Upper lobe of left lung (tissue), 6 donors: ENCODE measurements around the gene FCRL6. TPM values are rescaled to one million over a fixed set of nuclear protein-coding genes. Genes with fewer than 3 reads are reported as not detected.

ENCODE experiments used
- ATAC-seq, 2 donors: fragments of 200-7000 bp; cut with Tn5 transposase; one replicate each; pipeline ENCODE4 v1.9.1; 2022; ENCODE audit warnings: mild to moderate bottlenecking in 2 of 2, moderate library complexity in 2 of 2; ENCODE audit not compliant: low FRiP score in 2 of 2
- DNase-seq, 2 donors: peaks; one replicate each; pipeline ENCODE4 v3.0.0-alpha.2; 2019 to 2020
- H3K27ac ChIP-seq, 4 donors: fragments of 200-600 bp; sonication (generic); one replicate each; pipeline ENCODE4 v1.5.1; 2016 to 2019
- H3K27me3 ChIP-seq, 4 donors: fragments of 200-600 bp; sonication (generic); one replicate each; pipeline ENCODE4 v1.5.1; 2017 to 2019
- H3K36me3 ChIP-seq, 4 donors: fragments of 200-600 bp; sonication (generic); one replicate each; pipeline ENCODE4 v1.5.1; 2016 to 2019
- H3K4me1 ChIP-seq, 4 donors: fragments of 200-600 bp; sonication (generic); one replicate each; pipeline ENCODE4 v1.5.1; 2018 to 2019
- H3K4me3 ChIP-seq, 4 donors: fragments of 200-600 bp; sonication (generic); one replicate each; pipeline ENCODE4 v1.5.1; 2017 to 2019; ENCODE audit warnings: mild to moderate bottlenecking in 2 of 4, moderate library complexity in 1 of 4
- H3K9me3 ChIP-seq, 4 donors: fragments of 200-600 bp; sonication (generic); one replicate each; pipeline ENCODE4 v1.5.1; 2018 to 2019
- EP300 ChIP-seq, 4 donors: sonication (generic); formaldehyde crosslinking; IDR thresholded peaks; one replicate each; pipeline ENCODE4 v1.5.1; 2017; ENCODE audit warnings: antibody characterized with exemption in 4 of 4, control low read depth in 2 of 4
- POLR2A ChIP-seq, 4 donors: fragments of 450-650 bp; IDR thresholded peaks; one replicate each; pipeline ENCODE4 v1.5.1; 2016 to 2017; ENCODE audit warnings: antibody characterized with exemption in 4 of 4, mild to moderate bottlenecking in 2 of 4
- POLR2AphosphoS5 ChIP-seq, 2 donors: sonication (generic); formaldehyde crosslinking; IDR thresholded peaks; one replicate each; pipeline ENCODE4 v1.5.1; 2017; ENCODE audit warnings: antibody characterized with exemption in 2 of 2
- WGBS, 2 donors: methylation state at CpG; one replicate each; pipeline ENCODE4 v1.1.5; 2017 to 2018; 5-methylcytosine and 5-hydroxymethylcytosine counted together
- total RNA-seq, 6 donors: library from RNA; depleted of rRNA in 4 of 6; stranded (reverse); fragments of >200 nt in 4 of 6; gene quantifications; one replicate each; pipeline versions ENCODE4 v1.1.0 to v1.2.1, GENCODE V29; 2016 to 2021
- TF ChIP-seq, protein P1 (sequence below), 6 experiments: fragments of 450-650 bp in 4 of 6; fragments of 200-600 bp in 2 of 6; sonication (generic) in 2 of 6; IDR thresholded peaks; one replicate each; pipeline ENCODE4 v1.5.1; 2016 to 2019; ENCODE audit warnings: antibody characterized with exemption in 6 of 6
- donor health status: DM: no; HTN: no; CAD: no; lungs with moderate emphysema.
- donor health status: DM: no; HTN: yes; CAD: no; lungs with severe emphysema.

FCRL6 gene
- total RNA-seq, 6 donors from 2014 or later: 1.8 to 5.2 (median 3.0) TPM

DNA sequence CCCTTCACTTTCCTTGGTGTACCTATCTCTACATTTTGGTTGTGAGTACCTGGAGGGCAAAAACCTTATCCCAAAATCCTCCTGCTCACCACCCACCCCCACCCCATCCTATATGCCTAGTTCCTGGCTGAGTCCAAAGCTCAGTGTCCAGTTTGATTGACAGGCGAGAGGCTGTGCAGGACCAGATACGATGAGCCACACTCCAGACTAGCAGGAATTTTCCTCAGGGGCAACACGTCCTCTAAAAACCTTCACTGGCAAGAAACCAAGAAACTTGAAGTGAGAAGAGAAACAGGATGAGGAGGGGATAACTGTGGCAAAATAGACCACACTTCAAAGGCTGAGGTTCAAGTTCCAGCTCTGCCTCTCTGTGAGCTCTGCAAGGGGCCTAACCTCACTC, 23.4 kb downstream of the FCRL6 start:
- H3K4me1 ChIP-seq: peaks cover 7 to 36% (median 23%) of the 10 kb centered on the region in 4 donors

DNA sequence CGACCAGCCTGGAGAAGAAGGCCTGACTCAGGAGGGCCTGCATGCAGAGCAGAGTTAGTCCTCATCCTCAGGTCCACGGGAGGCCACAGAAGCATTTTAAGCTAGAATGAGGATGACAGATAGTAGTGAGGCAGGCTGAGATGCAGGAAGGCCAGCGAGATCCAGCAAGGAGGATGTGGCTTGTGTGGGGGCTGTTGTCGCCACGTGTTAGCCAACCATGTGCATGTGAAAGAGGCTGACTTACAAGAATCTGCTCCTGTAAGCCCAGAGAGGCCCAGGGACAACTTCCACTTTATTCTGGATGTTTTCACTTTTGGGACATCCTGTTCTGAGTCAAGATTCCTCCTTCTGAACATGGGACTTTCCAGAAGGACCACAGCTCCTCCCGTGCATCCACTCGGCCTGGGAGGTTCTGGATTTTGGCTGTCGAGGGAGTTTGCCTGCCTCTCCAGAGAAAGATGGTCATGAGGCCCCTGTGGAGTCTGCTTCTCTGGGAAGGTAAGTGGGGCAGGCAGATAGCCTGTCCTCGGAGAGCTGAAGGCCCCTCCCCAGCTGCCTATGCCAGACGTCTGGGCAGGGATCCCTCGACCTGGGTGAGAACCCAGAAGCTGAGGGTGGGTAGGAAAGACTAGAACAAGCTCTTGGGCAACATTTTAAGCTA, 24.4 kb downstream of the FCRL6 start, which contains the start of gene SLAMF8:
TSS of gene SLAMF8 (plus strand) at position 433 of the 661 bp plus-strand sequence. CDS start at position 459, 26 bp downstream.
- peak within 1 kb of the TSS in 3 of 4 donors; percentile 8 to 37 (median 30) for H3K4me3 ChIP-seq
- H3K27ac ChIP-seq: peak within 1 kb of the TSS in 3 of 4 donors; percentile 51 to 70 (median 66)
- no peaks in the 10 kb centered on the region for H3K9me3 ChIP-seq

More for the DNA sequence above, 23.4 kb downstream of the FCRL6 start:
- Histone ChIP-seq H3K9me3 (no peaks in the 10 kb centered on the region), H3K27me3 (no peaks in the 10 kb centered on the region), H3K4me3 (no peak overlapping the region), H3K36me3 (no peaks in the 10 kb centered on the region), H3K27ac (no peak overlapping the region)
- TF ChIP-seq EP300 (IDR thresholded peaks at IDR 0.05): no peak
- no peak for TF ChIP-seq POLR2AphosphoS5 (IDR thresholded peaks at IDR 0.05)
- TF ChIP-seq POLR2A (IDR thresholded peaks at IDR 0.05): no peak
- TF ChIP-seq, protein P1, sequence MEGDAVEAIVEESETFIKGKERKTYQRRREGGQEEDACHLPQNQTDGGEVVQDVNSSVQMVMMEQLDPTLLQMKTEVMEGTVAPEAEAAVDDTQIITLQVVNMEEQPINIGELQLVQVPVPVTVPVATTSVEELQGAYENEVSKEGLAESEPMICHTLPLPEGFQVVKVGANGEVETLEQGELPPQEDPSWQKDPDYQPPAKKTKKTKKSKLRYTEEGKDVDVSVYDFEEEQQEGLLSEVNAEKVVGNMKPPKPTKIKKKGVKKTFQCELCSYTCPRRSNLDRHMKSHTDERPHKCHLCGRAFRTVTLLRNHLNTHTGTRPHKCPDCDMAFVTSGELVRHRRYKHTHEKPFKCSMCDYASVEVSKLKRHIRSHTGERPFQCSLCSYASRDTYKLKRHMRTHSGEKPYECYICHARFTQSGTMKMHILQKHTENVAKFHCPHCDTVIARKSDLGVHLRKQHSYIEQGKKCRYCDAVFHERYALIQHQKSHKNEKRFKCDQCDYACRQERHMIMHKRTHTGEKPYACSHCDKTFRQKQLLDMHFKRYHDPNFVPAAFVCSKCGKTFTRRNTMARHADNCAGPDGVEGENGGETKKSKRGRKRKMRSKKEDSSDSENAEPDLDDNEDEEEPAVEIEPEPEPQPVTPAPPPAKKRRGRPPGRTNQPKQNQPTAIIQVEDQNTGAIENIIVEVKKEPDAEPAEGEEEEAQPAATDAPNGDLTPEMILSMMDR (IDR thresholded peaks at IDR 0.05): no peak
- 45 to 59% methylated on average over 3 of the region's 3 CpGs for WGBS, 2 donors
- ATAC-seq (no peak), DNase-seq (no peak)

DNA sequence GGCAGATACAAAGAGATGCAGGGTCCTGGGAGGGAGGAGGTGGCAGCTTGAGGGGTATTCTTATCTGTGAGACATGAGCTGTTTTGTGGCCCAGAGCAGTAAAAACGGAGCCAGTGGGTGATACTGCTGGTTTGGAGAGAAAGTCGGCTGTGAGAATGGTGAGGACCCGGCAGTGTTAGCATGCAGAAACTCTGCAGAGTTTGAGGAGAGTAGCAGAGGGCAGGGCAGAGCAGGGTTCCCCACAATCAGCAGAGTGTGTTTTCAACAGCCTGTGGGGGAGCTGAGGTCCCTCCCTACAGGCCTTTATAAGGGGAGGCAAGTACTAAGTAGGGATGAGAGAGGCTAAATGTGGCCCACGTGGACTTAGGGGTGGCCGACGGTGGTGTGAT, 24.9 kb downstream of the FCRL6 start:
- H3K4me1 ChIP-seq: peaks cover 7 to 36% (median 23%) of the 10 kb centered on the region in 4 donors
- H3K27ac ChIP-seq: peak overlapping the region in 3 of 4 donors; percentile 51 to 70 (median 66)
- H3K9me3 ChIP-seq: no peaks in the 10 kb centered on the region
- no peak for ATAC-seq
- WGBS, 2 donors: 84 to 89% methylated on average over 6 of the region's 6 CpGs
- no peak for DNase-seq
- TF ChIP-seq, protein P1 (IDR thresholded peaks at IDR 0.05): no peak
- TF ChIP-seq EP300 (IDR thresholded peaks at IDR 0.05): no peak
- TF ChIP-seq POLR2A (IDR thresholded peaks at IDR 0.05): no peak
- TF ChIP-seq POLR2AphosphoS5 (IDR thresholded peaks at IDR 0.05): no peak
- H3K4me3 ChIP-seq: peak overlapping the region in 3 of 4 donors; percentile 8 to 37 (median 30)
- H3K27me3 ChIP-seq: no peaks in the 10 kb centered on the region
- H3K36me3 ChIP-seq: no peaks in the 10 kb centered on the region

More for the DNA sequence above, 24.4 kb downstream of the FCRL6 start, which contains the start of gene SLAMF8:
- DNase-seq (peak in 1 of 2 donors; percentile 76), ATAC-seq (peak in 1 of 2 donors; percentile 66)
- H3K4me1 ChIP-seq: peaks cover 7 to 36% (median 23%) of the 10 kb centered on the region in 4 donors
- H3K27me3 ChIP-seq: no peaks in the 10 kb centered on the region
- 49 to 65% methylated on average over 11 of the region's 11 CpGs for WGBS, 2 donors
- TF ChIP-seq POLR2AphosphoS5 (IDR thresholded peaks at IDR 0.05) (peak in 1 of 2 donors; percentile 33), POLR2A (IDR thresholded peaks at IDR 0.05) (peak in 1 of 4 donors; percentile 38), EP300 (IDR thresholded peaks at IDR 0.05) (no peak)
- TF ChIP-seq, protein P1 (IDR thresholded peaks at IDR 0.05): no peak
- no peaks in the 10 kb centered on the region for H3K36me3 ChIP-seq

DNA sequence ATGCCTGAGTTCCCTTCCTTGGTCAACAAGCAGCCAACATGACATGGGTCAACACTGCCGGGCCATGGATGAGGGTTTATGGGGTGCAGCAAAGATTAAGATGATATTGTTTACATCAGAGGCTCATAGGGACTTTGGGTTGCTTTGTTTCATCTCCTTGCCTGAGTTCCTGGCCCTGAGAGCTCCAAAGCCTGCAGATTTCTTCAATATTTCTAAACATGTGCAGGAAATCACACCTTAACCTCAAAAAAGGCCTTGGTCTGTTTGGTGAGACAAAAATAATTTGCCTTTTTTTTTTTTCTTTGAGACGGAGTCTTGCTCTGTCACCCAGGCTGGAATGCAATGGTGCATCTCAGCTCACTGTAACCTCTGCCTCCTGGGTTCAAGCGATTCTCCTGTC, 25.4 kb downstream of the FCRL6 start:
- Histone ChIP-seq H3K36me3 (no peaks in the 10 kb centered on the region), H3K4me3 (peak overlapping the region in 3 of 4 donors; percentile 8 to 37 (median 30)), H3K27me3 (no peaks in the 10 kb centered on the region), H3K27ac (peak overlapping the region in 3 of 4 donors; percentile 51 to 70 (median 66)), H3K9me3 (no peaks in the 10 kb centered on the region), H3K4me1 (peaks cover 7 to 36% (median 23%) of the 10 kb centered on the region in 4 donors)
- ATAC-seq (no peak), DNase-seq (no peak)
- TF ChIP-seq POLR2AphosphoS5 (IDR thresholded peaks at IDR 0.05) (no peak), POLR2A (IDR thresholded peaks at IDR 0.05) (no peak), EP300 (IDR thresholded peaks at IDR 0.05) (no peak)
- TF ChIP-seq, protein P1 (IDR thresholded peaks at IDR 0.05): no peak
- 74 to 86% methylated on average over 3 of the region's 3 CpGs for WGBS, 2 donors
